ENCODE measurements around the gene C3orf52. TPM values are rescaled to one million over a fixed set of nuclear protein-coding genes. Genes with fewer than 3 reads are reported as not detected.
A peak's percentile ranks its signal among the peaks of the same experiment; 100 is the strongest.

The C3orf52 gene
- total and polyA plus RNA-seq, 10 of the 15 experiments (the other 5 are each of a cell fraction or from before 2014, with no cell fraction given): 0.15 to 1.9 (median 0.73) TPM

GRCh38 chr3:112127522-112128494, 41.6 kb downstream of the C3orf52 start (continued):
- TF ChIP-seq RCOR1 (conservative IDR thresholded peaks at IDR 0.05; ENCODE audit: low read depth, low read length): no peak
- peak; percentile 72; the same call in 1 of the 2 replicates for TF ChIP-seq ZBED1 (IDR thresholded peaks at IDR 0.05; ENCODE audit: borderline replicate concordance)
- TF ChIP-seq CHD2 (IDR thresholded peaks at IDR 0.05; ENCODE audit: borderline replicate concordance, low read depth, low read length): 0 out of 2 replicates have a peak, but pooled peaks have one; percentile 48
- TF ChIP-seq GATAD2B (conservative IDR thresholded peaks at IDR 0.05; ENCODE audit: low read depth): peak; percentile 92
- peak; percentile 76; the same call in 1 of the 2 replicates for TF ChIP-seq MXI1 (IDR thresholded peaks at IDR 0.05; ENCODE audit: low read depth, low read length)
- peak; percentile 44; the same call in 1 of the 2 replicates for TF ChIP-seq NBN (IDR thresholded peaks at IDR 0.05)
- TF ChIP-seq PAX8 (IDR thresholded peaks at IDR 0.05): no peak
- TF ChIP-seq BRCA1 (IDR thresholded peaks at IDR 0.05; ENCODE audit: low read depth, low read length): no peak
- TF ChIP-seq ETV6 (conservative IDR thresholded peaks at IDR 0.05 in 1 of 2, IDR thresholded peaks at IDR 0.05 in 1 of 2; ENCODE audit: borderline replicate concordance in 1 of 2, low read depth in 1 of 2): no peak; a peak in 1 of 4 replicates
- TF ChIP-seq, protein P1, sequence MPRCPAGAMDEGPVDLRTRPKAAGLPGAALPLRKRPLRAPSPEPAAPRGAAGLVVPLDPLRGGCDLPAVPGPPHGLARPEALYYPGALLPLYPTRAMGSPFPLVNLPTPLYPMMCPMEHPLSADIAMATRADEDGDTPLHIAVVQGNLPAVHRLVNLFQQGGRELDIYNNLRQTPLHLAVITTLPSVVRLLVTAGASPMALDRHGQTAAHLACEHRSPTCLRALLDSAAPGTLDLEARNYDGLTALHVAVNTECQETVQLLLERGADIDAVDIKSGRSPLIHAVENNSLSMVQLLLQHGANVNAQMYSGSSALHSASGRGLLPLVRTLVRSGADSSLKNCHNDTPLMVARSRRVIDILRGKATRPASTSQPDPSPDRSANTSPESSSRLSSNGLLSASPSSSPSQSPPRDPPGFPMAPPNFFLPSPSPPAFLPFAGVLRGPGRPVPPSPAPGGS (IDR thresholded peaks at IDR 0.05; ENCODE audit: borderline replicate concordance, insufficient read depth, low read depth, low read length, poor library complexity, severe bottlenecking): peak; percentile 89
- TF ChIP-seq, protein P2, sequence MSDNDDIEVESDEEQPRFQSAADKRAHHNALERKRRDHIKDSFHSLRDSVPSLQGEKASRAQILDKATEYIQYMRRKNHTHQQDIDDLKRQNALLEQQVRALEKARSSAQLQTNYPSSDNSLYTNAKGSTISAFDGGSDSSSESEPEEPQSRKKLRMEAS (IDR thresholded peaks at IDR 0.05; ENCODE audit: low read depth, low read length): no peak
- peak; percentile 97 for TF ChIP-seq CUX1 (IDR thresholded peaks at IDR 0.05; ENCODE audit: insufficient replicate concordance, low read depth, low read length)
- TF ChIP-seq ZNF384 (IDR thresholded peaks at IDR 0.05; ENCODE audit: borderline replicate concordance, low read depth, low read length): 0 out of 2 replicates have a peak, but pooled peaks have one; percentile 51
- no peak for TF ChIP-seq RFX5 (IDR thresholded peaks at IDR 0.05; ENCODE audit: low read depth, low read length)
- TF ChIP-seq IKZF2 (IDR thresholded peaks at IDR 0.05): peak; percentile 82 to 87
- TF ChIP-seq POLR2AphosphoS2 (IDR thresholded peaks at IDR 0.05; ENCODE audit: low read depth, low read length): peak; percentile 82; the same call in 1 of the 2 replicates
- no peak for TF ChIP-seq SIN3A (IDR thresholded peaks at IDR 0.05; ENCODE audit: low read depth, low read length)
- TF ChIP-seq POLR2AphosphoS5 (IDR thresholded peaks at IDR 0.05; ENCODE audit: low read length): peak; percentile 82
- no peak for TF ChIP-seq GABPA (IDR thresholded peaks at IDR 0.05; ENCODE audit: low read depth)
- no peak for TF ChIP-seq SPI1 (IDR thresholded peaks at IDR 0.05; ENCODE audit: borderline replicate concordance, insufficient read depth, low read depth, low read length)
- TF ChIP-seq EP300 (IDR thresholded peaks at IDR 0.05; ENCODE audit: borderline replicate concordance in 1 of 2, control insufficient read depth in 1 of 2, low read depth in 2 of 2, low read length in 2 of 2): peak; percentile 15 to 79; a peak in 1 of 4 replicates
- TF ChIP-seq RUNX3 (IDR thresholded peaks at IDR 0.05; ENCODE audit: low read length): no peak
- TF ChIP-seq TCF7 (IDR thresholded peaks at IDR 0.05; ENCODE audit: borderline replicate concordance): no peak; the same call in 1 of the 2 replicates
